Right renal cortex interstitium (tissue), 3 donors: ENCODE data around the gene HES2. TPM values are rescaled to one million over a fixed set of nuclear protein-coding genes. Genes with fewer than 3 reads are reported as not detected.
"Not testable (repeated sequence)": the region's sequence is repeated elsewhere in the genome, so short reads cannot be mapped to it uniquely, and the experiment has no call there.

Source experiments
- DNase-seq, 3 donors: peaks; one replicate each; pipeline ENCODE4 v3.0.0-alpha.2; 2013; ENCODE audit warnings: low read depth in 3 of 3, low spot score in 2 of 3
- polyA plus RNA-seq, 3 donors: library from polyadenylated mRNA; unstranded; fragments of 120-200 nt; gene quantifications; one replicate each; pipeline ENCODE4 v1.2.1, GENCODE V29; 2013; ENCODE audit not compliant: insufficient read length in 3 of 3

The HES2 gene
- polyA plus RNA-seq, 3 donors: 0.14 to 0.42 (median 0.34) TPM

GRCh38 chr1:6419397-6419803 is 319 bp downstream of the HES2 start:
- DNase-seq: no peak

GRCh38 chr1:6418668-6419396 is 887 bp downstream of the HES2 start:
- no peak for DNase-seq

GRCh38 chr1:6417961-6418667 is 1.6 kb downstream of the HES2 start:
- DNase-seq: no peak

GRCh38 chr1:6416906-6417305 is 2.8 kb downstream of the HES2 start:
- no peak for DNase-seq

- no peak for DNase-seq
Observed at GRCh38 chr1:6416295-6416656, 3.4 kb downstream of the HES2 start.

GRCh38 chr1:6414881-6415626 is 4.7 kb downstream of the HES2 start:
- no peak for DNase-seq

GRCh38 chr1:6414443-6414844 is 5.3 kb downstream of the HES2 start:
- no peak for DNase-seq

GRCh38 chr1:6412896-6413295 is 6.8 kb downstream of the HES2 start:
- DNase-seq: no peak

GRCh38 chr1:6410248-6410893 is 9.3 kb downstream of the HES2 start:
- DNase-seq: no peak

GRCh38 chr1:6409733-6410132 is 10.0 kb downstream of the HES2 start:
- DNase-seq: no peak

- DNase-seq: no peak
Observed at GRCh38 chr1:6409053-6409452, 10.7 kb downstream of the HES2 start.

- DNase-seq: no peak
Observed at GRCh38 chr1:6408023-6408422, 11.7 kb downstream of the HES2 start.

- DNase-seq: no peak
Observed at GRCh38 chr1:6401673-6402072, 18.0 kb downstream of the HES2 start.

GRCh38 chr1:6399294-6399693 is 20.4 kb downstream of the HES2 start:
- DNase-seq: no peak

GRCh38 chr1:6397844-6398441 is 21.8 kb downstream of the HES2 start:
- DNase-seq: no peak

GRCh38 chr1:6396998-6397397 is 22.7 kb downstream of the HES2 start:
- no peak for DNase-seq

- DNase-seq: not testable (repeated sequence)
Observed at GRCh38 chr1:6395781-6396244, 23.9 kb downstream of the HES2 start.

- DNase-seq: not testable (repeated sequence)
Observed at GRCh38 chr1:6395130-6395529, 24.6 kb downstream of the HES2 start.

- peak in 2 of 3 donors; percentile 80 to 82 for DNase-seq
Observed at GRCh38 chr1:6393400-6394187, 26.1 kb downstream of the HES2 start, which contains the start of gene ACOT7. TSS of gene ACOT7 (minus strand) at chr1:6393767. CDS start at chr1:6393399, 368 bp downstream.
